K562 (cell line): Measurements from ENCODE around the gene ALOXE3. TPM values are rescaled to one million over a fixed set of nuclear protein-coding genes. Genes with fewer than 3 reads are reported as not detected.

ENCODE experiments used
- ATAC-seq: fragments of 200-7000 bp; cut with Tn5 transposase; 3 replicates; pipeline ENCODE4 v1.9.1; 2020; ENCODE audit warnings: moderate library complexity
- BruUV-seq: library from RNA; stranded (reverse); fragments of 400-500 nt; replicated peaks from 2 replicates; lab custom pipeline; 2021; lab: Mats Ljungman, UMichigan
- CTCF ChIA-PET: fragments of 300-600 bp; formaldehyde crosslinking; extraction: SDS; loops from one replicate; lab custom pipeline; 2021; ENCODE audit warnings: low intra/inter-chr PET ratio; lab: Yijun Ruan, JAX
- POLR2A ChIA-PET: fragments of 300-600, 350-650 bp; sonication (Branson Sonifier 250); formaldehyde crosslinking; extraction: SDS; loops from one replicate; lab custom pipeline; 2021; ENCODE audit warnings: antibody characterized with exemption, inconsistent platforms; lab: Yijun Ruan, JAX
- DNase-seq, 4 experiments: peaks; one replicate each; pipeline versions ENCODE4 v3.0.0 to v3.0.0-alpha.2; 2011 to 2018; ENCODE audit warnings: low spot score in 3 of 4, mixed read lengths in 3 of 4; ENCODE audit errors: extremely low read depth in 1 of 4
- FAIRE-seq: peaks from 2 replicates; lab custom pipeline; 2011; peaks lifted over from hg19 to GRCh38; lab: Jason Lieb, UNC
- H2AFZ ChIP-seq: 2 replicates; pipeline ENCODE4 v1.6.0; 2011; ENCODE audit warnings: low read depth, low read length, control low read depth, inconsistent platforms
- H3K27ac ChIP-seq: fragments of 200-600 bp; 3 replicates; pipeline ENCODE4 v1.8.0; 2011; ENCODE audit warnings: low read depth, mild to moderate bottlenecking, control low read depth, inconsistent platforms, low read length, moderate library complexity, mixed read lengths; ENCODE audit errors: extremely low read depth
- H3K27me3 ChIP-seq, 2 experiments: fragments of 300-600 bp in 1 of 2; 2 replicates in 1 of 2; 3 replicates in 1 of 2; pipeline versions ENCODE4 v1.6.0 to v1.8.0; 2011; ENCODE audit warnings: inconsistent platforms in 2 of 2, low read length in 2 of 2, mild to moderate bottlenecking in 1 of 2, mixed read lengths in 1 of 2, moderate library complexity in 1 of 2; ENCODE audit not compliant: control insufficient read depth in 2 of 2, insufficient read depth in 2 of 2
- H3K36me3 ChIP-seq: fragments of 300-600 bp; 3 replicates; pipeline ENCODE4 v1.8.0; 2011; ENCODE audit warnings: mild to moderate bottlenecking, low read length, inconsistent platforms; ENCODE audit not compliant: control insufficient read depth, insufficient read depth
- H3K4me1 ChIP-seq, 2 experiments: fragments of 200-600 bp in 1 of 2; replicated peaks in 1 of 2; 2 replicates in 1 of 2; 3 replicates in 1 of 2; pipeline versions ENCODE4 v1.5.1 to v1.8.0; 2011; ENCODE audit warnings: inconsistent platforms in 2 of 2, low read length in 2 of 2, mild to moderate bottlenecking in 1 of 2, mixed read lengths in 1 of 2, moderate library complexity in 1 of 2; ENCODE audit not compliant: control insufficient read depth in 2 of 2, insufficient read depth in 2 of 2
- H3K4me2 ChIP-seq: 2 replicates; pipeline ENCODE4 v1.6.1; 2011; ENCODE audit warnings: low read length, control low read depth, inconsistent platforms, mixed read lengths; ENCODE audit not compliant: insufficient read depth
- H3K4me3 ChIP-seq: fragments of 200-600 bp; sonication (generic), shearing (Covaris generic); 2 replicates; pipeline ENCODE4 v1.5.1; 2016; ENCODE audit warnings: control low read depth, inconsistent platforms
- H3K79me2 ChIP-seq: fragments of 200-600 bp; 3 replicates; pipeline ENCODE4 v1.8.0; 2011; ENCODE audit warnings: low read length, inconsistent platforms; ENCODE audit not compliant: control insufficient read depth, insufficient read depth
- H3K9ac ChIP-seq, 2 experiments: 2 replicates each; pipeline versions ENCODE4 v1.6.0 to v1.6.1; 2011; ENCODE audit warnings: low read depth in 2 of 2, low read length in 2 of 2, control low read depth in 1 of 2, inconsistent platforms in 1 of 2, mild to moderate bottlenecking in 1 of 2, mixed read lengths in 1 of 2; ENCODE audit not compliant: insufficient read depth in 1 of 2
- H3K9me1 ChIP-seq: one replicate; pipeline ENCODE4 v1.6.0; 2011; ENCODE audit warnings: inconsistent platforms, mild to moderate bottlenecking, low read length, moderate library complexity; ENCODE audit not compliant: control insufficient read depth, insufficient read depth
- H3K9me3 ChIP-seq: replicated peaks from 2 replicates; pipeline ENCODE4 v1.5.1; 2011; ENCODE audit warnings: low read depth, low read length, inconsistent platforms; ENCODE audit not compliant: control insufficient read depth, insufficient read depth
- H4K20me1 ChIP-seq: replicated peaks from 2 replicates; pipeline ENCODE4 v1.6.1; 2011; ENCODE audit warnings: low read length, inconsistent platforms, mixed read lengths; ENCODE audit not compliant: control insufficient read depth, insufficient read depth
- CAMTA2 ChIP-seq: fragments of 250-450 bp; sonication (Bioruptor Pico); conservative IDR thresholded peaks from 2 replicates; pipeline ENCODE4 v1.5.1; 2022
- CBX1 ChIP-seq: sonication (generic); IDR thresholded peaks from 2 replicates; pipeline ENCODE4 v1.6.1; 2016; ENCODE audit warnings: antibody characterized with exemption, low read depth, mild to moderate bottlenecking
- E2F5 ChIP-seq: sonication (generic); formaldehyde crosslinking; IDR thresholded peaks from 2 replicates; pipeline ENCODE4 v1.8.0; 2022; ENCODE audit warnings: mild to moderate bottlenecking, missing genetic modification reagents
- KAT2B ChIP-seq: IDR thresholded peaks from one replicate; pipeline ENCODE4 v1.6.1; 2012; ENCODE audit warnings: low read depth, mild to moderate bottlenecking, control low read depth, inconsistent platforms, low read length, moderate library complexity
- NR1H2 ChIP-seq: sonication (generic); formaldehyde crosslinking; IDR thresholded peaks from 2 replicates; pipeline ENCODE4 v1.4.0; 2020; ENCODE audit warnings: mild to moderate bottlenecking, missing genetic modification reagents
- POLR3G ChIP-seq: IDR thresholded peaks from 2 replicates; pipeline ENCODE4 v1.6.1; 2011; ENCODE audit not compliant: insufficient read length, insufficient replicate concordance; ENCODE audit errors: extremely low read depth
- RAD51 ChIP-seq: fragments of 450-650 bp; IDR thresholded peaks from 2 replicates; pipeline ENCODE4 v1.7.1; 2016; ENCODE audit warnings: low read depth, mild to moderate bottlenecking, borderline replicate concordance
- RBM39 ChIP-seq: fragments of 200-400 bp; formaldehyde crosslinking; optimal IDR thresholded peaks from 2 replicates; pipeline ENCODE3; 2018; ENCODE audit warnings: low read depth, low read length
- WGBS: fragments of 100-300 bp; shearing (Covaris generic); methylation state at CpG from one replicate; pipeline ENCODE4 v1.1.6; 2016; ENCODE audit warnings: low coverage, mixed read lengths; ENCODE audit not compliant: insufficient coverage; ENCODE audit errors: missing lambda C conversion rate; 5-methylcytosine and 5-hydroxymethylcytosine counted together
- in situ Hi-C: fragments of 300-500 bp; cut with MboI; formaldehyde crosslinking; loops from 4 replicates; pipeline ENCODE4 v1.15.0; 2018; ENCODE audit warnings: inconsistent platforms, mixed read lengths
- intact Hi-C: fragments of 100-400 bp; cut with micrococcal nuclease; formaldehyde crosslinking; loops from 2 replicates; pipeline ENCODE4 v1.14.2; 2022
- polyA plus RNA-seq, 8 experiments: library from polyadenylated mRNA; depleted of rRNA in 4 of 8; stranded (reverse) in 5 of 8; unstranded in 3 of 8; fragments of >200 nt; fragmentation: Nextera tagmentation in 2 of 8; fragmentation: Illumina TruSeq in 1 of 8; extraction: Ambion mirVana in 2 of 8; extraction: Trizol in 1 of 8; gene quantifications; 2 replicates each; pipeline versions ENCODE4 v1.2.1 to v1.2.3, GENCODE V29; 2011 to 2014; ENCODE audit warnings: inconsistent platforms in 1 of 8, missing spikeins in 1 of 8
- total RNA-seq, 7 experiments: library from RNA; depleted of rRNA in 6 of 7; stranded (reverse); fragments of >200 nt in 6 of 7; fragmentation: Illumina TruSeq in 2 of 7; extraction: Trizol in 2 of 7; gene quantifications; 2 replicates each; pipeline versions ENCODE4 v1.2.1 to v1.2.3, GENCODE V29; 2011 to 2021; ENCODE audit warnings: low replicate concordance in 1 of 7

ALOXE3 gene
- total and polyA plus RNA-seq, 9 of the 15 experiments (the other 6 are each of a cell fraction or from before 2014, with no cell fraction given), result 0.04 TPM; not detected in 8

DNA sequence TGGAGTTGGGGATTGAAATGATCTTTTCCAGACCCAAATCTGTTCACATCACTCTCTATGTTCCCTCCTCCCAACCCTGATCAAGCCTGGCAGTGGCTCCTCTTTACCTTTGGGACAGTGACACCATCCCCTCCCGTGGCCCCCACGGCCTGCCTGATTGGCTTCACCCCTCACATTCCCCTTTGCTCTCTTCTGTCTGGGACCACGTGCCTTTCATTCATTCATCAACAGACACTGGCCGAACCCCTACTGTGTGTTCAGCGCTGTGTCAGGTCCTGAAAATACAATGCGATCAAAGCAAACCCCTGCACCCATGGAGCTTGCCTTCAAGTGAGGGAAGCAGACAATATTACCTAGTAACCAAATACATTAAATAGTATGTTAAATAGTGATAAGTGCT lies 28.6 kb downstream of the ALOXE3 start:
- Histone ChIP-seq H3K4me1 (peaks cover 0 to 6% of the 10 kb centered on the region in 2 experiments; a peak in 2 of 5 replicates), H3K36me3 (no peaks in the 10 kb centered on the region), H3K79me2 (no peaks in the 10 kb centered on the region), H3K9ac (no peak overlapping the region), H3K9me3 (no peaks in the 10 kb centered on the region), H3K4me3 (no peak overlapping the region), H3K9me1 (no peaks in the 10 kb centered on the region), H2AFZ (no peak overlapping the region), H3K27me3 (peaks cover 3 to 31% of the 10 kb centered on the region in 2 experiments; a peak in 2 of 5 replicates), H3K4me2 (no peak overlapping the region), H4K20me1 (no peaks in the 10 kb centered on the region), H3K27ac (no peak overlapping the region)
- ChIA-PET POLR2A (interaction anchor here (0.8 kb wide), 1 partner anchor 14 kb away, joined by 3 read pairs; no protein-coding TSS in a partner anchor), CTCF (no interaction called here)
- intact Hi-C loops (no loop called here), in situ Hi-C loops (no loop called here)
- no TSS peak for BruUV-seq
- ATAC-seq, result no peak
- 29% methylated on average over 6 of the region's 6 CpGs for WGBS
- TF ChIP-seq RAD51 (no peak), CAMTA2 (CRISPR knock-in tag) (no peak), RBM39 (no peak), POLR3G (no peak), NR1H2 (CRISPR knock-in tag) (no peak), CBX1 (no peak), E2F5 (CRISPR knock-in tag) (no peak), KAT2B (no peak)
- FAIRE-seq, result no peak
- no peak for DNase-seq
